HCT116 (cell line): ENCODE data around the gene UMAD1. TPM values are rescaled to one million over a fixed set of nuclear protein-coding genes. Genes with fewer than 3 reads are reported as not detected.

ENCODE experiments used
- ATAC-seq: fragments of 200-7000 bp; cut with Tn5 transposase; 2 replicates; pipeline ENCODE4 v1.9.1; 2020; ENCODE audit warnings: mild to moderate bottlenecking, moderate library complexity
- BruUV-seq: library from RNA; stranded (reverse); fragments of 400-500 nt; replicated peaks from 2 replicates; lab custom pipeline; 2021; lab: Mats Ljungman, UMichigan
- CTCF ChIA-PET: fragments of 300-600 bp; sonication (Branson Sonifier 250); formaldehyde crosslinking; loops from one replicate; lab custom pipeline; 2021; ENCODE audit warnings: antibody characterized with exemption; lab: Charles Lee
- POLR2A ChIA-PET: fragments of 300-600, 350-600 bp; sonication (Branson Sonifier 250); formaldehyde crosslinking; loops from one replicate; lab custom pipeline; 2021; ENCODE audit warnings: antibody characterized with exemption; lab: Charles Lee
- RAD21 ChIA-PET, 2 experiments: fragments of 300-600 bp; sonication (Branson Sonifier 250); formaldehyde crosslinking; loops; one replicate each; lab custom pipeline; 2023; ENCODE audit warnings: low total read pairs in 2 of 2; ENCODE audit not compliant: uncharacterized antibody in 2 of 2, unreplicated experiment in 2 of 2, low non-redundant PET in 1 of 2; lab: Charles Lee
- DNase-seq: peaks from one replicate; pipeline ENCODE4 v3.0.0-alpha.2; 2010; ENCODE audit warnings: low read depth, low spot score
- H2AFZ ChIP-seq: fragments of 200-600 bp; shearing (Covaris generic), sonication (generic); 2 replicates; pipeline ENCODE4 v1.6.1; 2017; ENCODE audit warnings: low read depth, mixed run types, mixed read lengths, antibody characterized with exemption, low read length; ENCODE audit not compliant: poor library complexity, severe bottlenecking
- H3K27ac ChIP-seq: 2 replicates; pipeline ENCODE4 v1.5.1; 2012; ENCODE audit warnings: low read depth, low read length
- H3K27me3 ChIP-seq: fragments of 200-600 bp; sonication (generic); 2 replicates; pipeline ENCODE4 v1.6.1; 2016; ENCODE audit warnings: mixed run types, low read length, mixed read lengths; ENCODE audit not compliant: insufficient read depth
- H3K36me3 ChIP-seq, 2 experiments: fragments of 200-500 bp in 1 of 2; fragments of 200-600 bp in 1 of 2; sonication (Bioruptor generic) in 1 of 2; sonication (generic) in 1 of 2; 2 replicates each; pipeline versions ENCODE4 v1.5.1 to v1.6.1; 2014 to 2016; ENCODE audit warnings: low read length in 2 of 2, inconsistent platforms in 1 of 2, mixed read lengths in 1 of 2, mixed run types in 1 of 2; ENCODE audit not compliant: insufficient read depth in 2 of 2, control insufficient read depth in 1 of 2
- H3K4me1 ChIP-seq, 2 experiments: fragments of 200-600 bp in 1 of 2; sonication (generic) in 1 of 2; 2 replicates each; pipeline versions ENCODE4 v1.5.1 to v1.6.1; 2012 to 2017; ENCODE audit warnings: low read length in 2 of 2, inconsistent platforms in 1 of 2, mild to moderate bottlenecking in 1 of 2, mixed read lengths in 1 of 2, mixed run types in 1 of 2, moderate library complexity in 1 of 2; ENCODE audit not compliant: insufficient read depth in 2 of 2, control insufficient read depth in 1 of 2
- H3K4me2 ChIP-seq: fragments of 200-600 bp; sonication (generic); 2 replicates; pipeline ENCODE4 v1.6.1; 2017; ENCODE audit warnings: mixed run types, low read length, mixed read lengths
- H3K4me3 ChIP-seq, 2 experiments: fragments of 200-600 bp in 1 of 2; sonication (generic) in 1 of 2; replicated peaks in 1 of 2; 2 replicates each; pipeline ENCODE4 v1.5.1; 2011 to 2016; ENCODE audit warnings: low read length in 2 of 2, control low read depth in 1 of 2, low read depth in 1 of 2, mild to moderate bottlenecking in 1 of 2, mixed read lengths in 1 of 2, mixed run types in 1 of 2
- H3K79me2 ChIP-seq: fragments of 200-600 bp; sonication (generic); 2 replicates; pipeline ENCODE4 v1.6.1; 2017; ENCODE audit warnings: mild to moderate bottlenecking, mixed run types, low read length, moderate library complexity, mixed read lengths; ENCODE audit not compliant: insufficient read depth
- H3K9ac ChIP-seq: fragments of 200-600 bp; sonication (generic); 2 replicates; pipeline ENCODE4 v1.6.1; 2016; ENCODE audit warnings: low read length, mixed read lengths
- H3K9me2 ChIP-seq: fragments of 200-600 bp; sonication (generic), shearing (Covaris generic); 2 replicates; pipeline ENCODE4 v1.6.1; 2017; ENCODE audit warnings: mixed run types, mild to moderate bottlenecking, moderate library complexity; ENCODE audit not compliant: insufficient read depth
- H3K9me3 ChIP-seq, 2 experiments: fragments of 200-500 bp in 1 of 2; fragments of 200-600 bp in 1 of 2; sonication (Bioruptor generic) in 1 of 2; sonication (generic) in 1 of 2; 2 replicates each; pipeline ENCODE4 v1.6.1; 2014 to 2017; ENCODE audit warnings: low read length in 2 of 2, mixed read lengths in 2 of 2, inconsistent platforms in 1 of 2, low read depth in 1 of 2, mild to moderate bottlenecking in 1 of 2, mixed run types in 1 of 2, moderate library complexity in 1 of 2; ENCODE audit not compliant: control insufficient read depth in 1 of 2, insufficient read depth in 1 of 2
- H4K20me1 ChIP-seq: fragments of 200-600 bp; sonication (generic), shearing (Covaris generic); 2 replicates; pipeline ENCODE4 v1.6.1; 2017; ENCODE audit warnings: mixed run types, mild to moderate bottlenecking, moderate library complexity; ENCODE audit not compliant: insufficient read depth
- ATF3 ChIP-seq: IDR thresholded peaks from 2 replicates; pipeline ENCODE4 v1.6.1; 2012
- CEBPB ChIP-seq: IDR thresholded peaks from 2 replicates; pipeline ENCODE4 v1.6.1; 2012; ENCODE audit warnings: low read depth
- EZH2phosphoT487 ChIP-seq: fragments of 200-600 bp; IDR thresholded peaks from 2 replicates; pipeline ENCODE4 v1.6.1; 2018; ENCODE audit warnings: antibody characterized with exemption, borderline replicate concordance
- JUND ChIP-seq: IDR thresholded peaks from 2 replicates; pipeline ENCODE4 v1.6.1; 2012
- POLR2AphosphoS5 ChIP-seq: IDR thresholded peaks from 2 replicates; pipeline ENCODE4 v1.6.1; 2011; ENCODE audit warnings: mild to moderate bottlenecking, low read depth, low read length, moderate library complexity
- REST ChIP-seq: IDR thresholded peaks from 2 replicates; pipeline ENCODE4 v1.6.1; 2012; ENCODE audit warnings: low read depth
- SRF ChIP-seq: IDR thresholded peaks from 2 replicates; pipeline ENCODE4 v1.6.1; 2012; ENCODE audit warnings: low read depth
- YY1 ChIP-seq: IDR thresholded peaks from 2 replicates; pipeline ENCODE4 v1.6.1; 2011; ENCODE audit warnings: low read length, low read depth, moderate library complexity, mild to moderate bottlenecking; ENCODE audit not compliant: insufficient replicate concordance; ENCODE audit errors: extremely low read depth
- intact Hi-C: fragments of 100-400 bp; cut with micrococcal nuclease; formaldehyde crosslinking; loops from 2 replicates; pipeline ENCODE4 v1.10.0; 2022
- total RNA-seq: library from RNA; stranded (reverse); gene quantifications from one replicate; pipeline ENCODE4 v1.2.1, GENCODE V29; 2021; ENCODE audit not compliant: unreplicated experiment
- TF ChIP-seq, protein P1 (sequence below), 3 experiments: fragments of 200-600 bp in 1 of 3; sonication (generic) in 1 of 3; IDR thresholded peaks in 2 of 3; conservative IDR thresholded peaks in 1 of 3; 2 replicates each; pipeline ENCODE4 v1.5.1; 2012 to 2017; ENCODE audit warnings: low read depth in 2 of 3, low read length in 2 of 3, antibody characterized with exemption in 1 of 3, borderline replicate concordance in 1 of 3, control low read depth in 1 of 3, mild to moderate bottlenecking in 1 of 3, mixed read lengths in 1 of 3, mixed run types in 1 of 3, moderate library complexity in 1 of 3; ENCODE audit not compliant: insufficient read depth in 1 of 3

The UMAD1 gene
- total RNA-seq, 1 experiment from 2014 or later = 12.7 TPM

- Histone ChIP-seq H3K9me3 (peaks cover 0 to 7% of the 10 kb centered on the region in 2 experiments; a peak in 1 of 4 replicates), H3K36me3 (no peaks in the 10 kb centered on the region), H3K9ac (no peak overlapping the region), H2AFZ (no peak overlapping the region), H3K4me1 (peaks cover 0 to 12% of the 10 kb centered on the region in 2 experiments; a peak in 2 of 4 replicates), H3K79me2 (no peaks in the 10 kb centered on the region), H4K20me1 (no peaks in the 10 kb centered on the region), H3K9me2 (no peaks in the 10 kb centered on the region), H3K27ac (no peak overlapping the region), H3K27me3 (no peaks in the 10 kb centered on the region), H3K4me2 (no peak overlapping the region), H3K4me3 (no peak overlapping the region)
- ChIA-PET POLR2A (no interaction called here), RAD21 (no interaction called here), CTCF (no interaction called here)
- no peak for TF ChIP-seq ATF3
- no peak for TF ChIP-seq JUND
- no peak for TF ChIP-seq EZH2phosphoT487
- TF ChIP-seq, protein P1, sequence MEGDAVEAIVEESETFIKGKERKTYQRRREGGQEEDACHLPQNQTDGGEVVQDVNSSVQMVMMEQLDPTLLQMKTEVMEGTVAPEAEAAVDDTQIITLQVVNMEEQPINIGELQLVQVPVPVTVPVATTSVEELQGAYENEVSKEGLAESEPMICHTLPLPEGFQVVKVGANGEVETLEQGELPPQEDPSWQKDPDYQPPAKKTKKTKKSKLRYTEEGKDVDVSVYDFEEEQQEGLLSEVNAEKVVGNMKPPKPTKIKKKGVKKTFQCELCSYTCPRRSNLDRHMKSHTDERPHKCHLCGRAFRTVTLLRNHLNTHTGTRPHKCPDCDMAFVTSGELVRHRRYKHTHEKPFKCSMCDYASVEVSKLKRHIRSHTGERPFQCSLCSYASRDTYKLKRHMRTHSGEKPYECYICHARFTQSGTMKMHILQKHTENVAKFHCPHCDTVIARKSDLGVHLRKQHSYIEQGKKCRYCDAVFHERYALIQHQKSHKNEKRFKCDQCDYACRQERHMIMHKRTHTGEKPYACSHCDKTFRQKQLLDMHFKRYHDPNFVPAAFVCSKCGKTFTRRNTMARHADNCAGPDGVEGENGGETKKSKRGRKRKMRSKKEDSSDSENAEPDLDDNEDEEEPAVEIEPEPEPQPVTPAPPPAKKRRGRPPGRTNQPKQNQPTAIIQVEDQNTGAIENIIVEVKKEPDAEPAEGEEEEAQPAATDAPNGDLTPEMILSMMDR (IDR thresholded peaks at IDR 0.05 in 2 of 3, conservative IDR thresholded peaks at IDR 0.05 in 1 of 3; ENCODE audit: borderline replicate concordance in 1 of 3, insufficient read depth in 1 of 3, low read depth in 2 of 3, low read length in 2 of 3) = no peak
- TF ChIP-seq SRF = no peak
- TF ChIP-seq CEBPB = no peak
- TF ChIP-seq YY1 = no peak
- TF ChIP-seq POLR2AphosphoS5 = no peak
- TF ChIP-seq REST = no peak
- DNase-seq (no peak), ATAC-seq (no peak)
- intact Hi-C loops = no loop called here
- BruUV-seq = no TSS peak
Measured at GRCh38 chr7:7857143-7857583, 216.6 kb downstream of the UMAD1 start.
